ENCODE data around the gene ISM1. TPM values are rescaled to one million over a fixed set of nuclear protein-coding genes. Genes with fewer than 3 reads are reported as not detected.

The ISM1 gene
- total RNA-seq, 2 donors from 2014 or later: 0.45 to 2.2 TPM

DNA sequence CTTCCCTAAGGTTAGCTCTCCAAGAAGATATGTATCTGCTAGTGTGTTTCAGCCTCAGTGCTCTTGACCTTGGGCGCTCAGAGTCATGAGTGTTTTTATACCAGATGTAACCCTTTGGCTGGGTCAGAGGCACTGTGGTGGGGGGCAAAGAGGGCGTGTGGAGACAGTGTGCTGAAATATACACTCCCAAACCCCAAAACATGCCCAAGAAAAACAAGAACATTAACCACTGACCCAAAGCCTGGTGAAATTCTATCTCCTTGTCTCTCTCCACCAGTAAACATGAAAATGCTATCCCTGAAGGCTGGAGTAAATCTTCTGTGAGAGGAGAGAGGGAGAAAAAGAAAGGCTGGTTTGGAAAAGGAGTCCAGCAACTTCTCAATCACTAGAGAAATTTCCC, 47.9 kb downstream of the ISM1 start:
- H3K27me3 ChIP-seq (replicated peaks; ENCODE audit: insufficient read depth): no peaks in the 10 kb centered on the region
- no peaks in the 10 kb centered on the region for H3K36me3 ChIP-seq
- no peak for DNase-seq (ENCODE audit: low spot score)
- TF ChIP-seq POLR2AphosphoS5 (IDR thresholded peaks at IDR 0.05): no peak
- no peak for TF ChIP-seq POLR2A (IDR thresholded peaks at IDR 0.05)
- no peak for TF ChIP-seq CTCF (IDR thresholded peaks at IDR 0.05)
- no peak overlapping the region for H3K4me3 ChIP-seq
- WGBS: 72% methylated on average over 2 of the region's 2 CpGs
- no peak overlapping the region for H3K27ac ChIP-seq
- intact Hi-C loops (cut with DNase I): no loop called here
- no peaks in the 10 kb centered on the region for H3K4me1 ChIP-seq (replicated peaks)
- no peaks in the 10 kb centered on the region for H3K9me3 ChIP-seq

DNA sequence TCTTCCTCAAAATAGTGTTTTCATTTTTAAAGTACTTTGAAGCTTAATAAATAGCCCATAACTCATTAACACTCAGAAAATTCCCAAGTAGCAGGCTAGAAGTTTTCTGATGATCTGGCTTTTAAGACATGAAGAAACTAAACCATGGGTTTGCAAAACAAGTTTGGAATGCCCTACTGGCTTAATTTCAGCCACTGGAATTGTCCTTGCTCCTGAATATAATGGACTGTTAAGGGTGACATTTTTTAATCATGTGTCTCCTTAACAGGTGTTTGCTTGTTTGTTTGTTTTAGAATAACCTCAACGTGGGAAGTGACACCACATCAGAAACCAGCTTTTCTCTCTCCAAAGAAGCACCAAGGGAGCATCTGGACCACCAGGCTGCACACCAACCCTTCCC, 49.1 kb downstream of the ISM1 start:
- H3K36me3 ChIP-seq: no peaks in the 10 kb centered on the region
- H3K4me3 ChIP-seq: no peak overlapping the region
- no peak for TF ChIP-seq POLR2A (IDR thresholded peaks at IDR 0.05)
- TF ChIP-seq POLR2AphosphoS5 (IDR thresholded peaks at IDR 0.05): no peak
- no peak for TF ChIP-seq CTCF (IDR thresholded peaks at IDR 0.05)
- WGBS: 26% methylated on average over 1 of the region's 1 CpG
- no peaks in the 10 kb centered on the region for H3K4me1 ChIP-seq (replicated peaks)
- no peaks in the 10 kb centered on the region for H3K27me3 ChIP-seq (replicated peaks; ENCODE audit: insufficient read depth)
- no peaks in the 10 kb centered on the region for H3K9me3 ChIP-seq
- no peak for DNase-seq (ENCODE audit: low spot score)
- intact Hi-C loops (cut with DNase I): no loop called here
- no peak overlapping the region for H3K27ac ChIP-seq

DNA sequence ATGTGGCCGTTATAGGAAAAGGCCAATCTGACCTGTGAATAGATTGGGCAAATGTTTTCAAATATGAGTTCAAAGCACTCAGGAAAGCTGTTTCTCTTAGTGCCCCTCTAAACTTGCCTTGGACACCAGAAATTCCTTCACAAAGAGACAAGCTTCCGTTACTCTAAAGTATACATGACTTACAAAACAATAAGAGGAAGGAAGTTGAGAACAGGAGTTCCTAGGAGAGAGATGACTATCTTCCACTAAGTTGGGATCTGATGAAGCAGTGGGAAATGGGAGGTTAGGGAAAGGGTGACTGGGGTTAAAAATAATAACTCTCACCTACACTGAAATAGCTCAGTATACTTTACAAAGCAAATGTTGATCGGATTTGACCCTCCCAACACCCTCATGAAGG, 50.0 kb downstream of the ISM1 start:
- intact Hi-C loops (cut with DNase I): no loop called here
- Histone ChIP-seq H3K27ac (no peak overlapping the region), H3K36me3 (no peaks in the 10 kb centered on the region), H3K9me3 (no peaks in the 10 kb centered on the region), H3K27me3 (replicated peaks; ENCODE audit: insufficient read depth) (no peaks in the 10 kb centered on the region), H3K4me3 (no peak overlapping the region), H3K4me1 (replicated peaks) (no peaks in the 10 kb centered on the region)
- no peak for DNase-seq (ENCODE audit: low spot score)
- TF ChIP-seq POLR2A (IDR thresholded peaks at IDR 0.05): no peak
- no peak for TF ChIP-seq POLR2AphosphoS5 (IDR thresholded peaks at IDR 0.05)
- no peak for TF ChIP-seq CTCF (IDR thresholded peaks at IDR 0.05)
- WGBS: 84% methylated on average over 3 of the region's 3 CpGs

DNA sequence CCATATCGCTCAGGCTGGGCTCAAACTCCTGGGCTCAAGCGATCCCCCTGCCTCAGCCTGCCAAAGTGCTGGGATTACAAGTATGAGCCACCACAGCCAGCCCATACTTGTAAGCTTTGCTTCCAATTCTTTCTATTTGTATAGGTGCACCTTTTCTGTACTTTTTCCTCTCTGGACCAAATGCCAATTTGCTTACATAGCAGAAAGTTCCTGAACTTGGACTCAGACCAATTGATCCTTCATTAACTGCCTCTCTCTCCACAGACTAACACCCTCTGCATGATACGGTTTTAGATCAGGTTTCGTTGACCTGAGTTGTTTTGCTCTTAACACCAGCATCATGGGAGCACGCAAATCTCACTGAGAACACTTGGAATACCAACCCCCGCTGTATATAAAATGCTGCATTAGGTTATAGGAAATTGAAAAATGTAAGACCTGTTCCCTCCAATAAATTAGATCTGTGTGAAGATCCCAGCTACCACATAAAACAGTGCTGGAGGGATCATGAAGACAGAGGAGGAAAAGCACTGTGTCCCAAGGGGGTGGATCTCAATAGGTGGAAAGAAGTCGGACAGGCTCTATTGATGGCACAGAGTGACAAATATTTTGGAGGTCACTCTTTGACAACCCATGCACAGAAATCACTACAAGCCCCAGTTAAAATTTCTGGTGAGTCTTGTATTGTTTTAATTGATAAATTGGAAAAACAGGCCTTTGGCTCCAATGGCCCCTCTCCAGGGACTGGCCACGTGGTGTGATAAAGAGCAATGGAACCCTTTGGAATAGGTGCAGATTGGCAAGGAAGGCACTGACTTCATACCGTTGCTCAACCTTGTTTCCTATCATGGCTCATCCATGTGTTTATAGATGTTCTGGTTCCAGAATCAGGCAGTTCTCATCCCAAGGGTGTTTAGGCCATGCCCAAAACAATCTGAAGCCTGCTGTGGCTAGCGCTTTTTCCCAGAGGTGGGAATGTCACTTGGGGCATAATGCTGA, 51.2 kb downstream of the ISM1 start:
- Histone ChIP-seq H3K4me3 (no peak overlapping the region), H3K4me1 (replicated peaks) (no peaks in the 10 kb centered on the region), H3K27ac (no peak overlapping the region), H3K36me3 (no peaks in the 10 kb centered on the region), H3K9me3 (no peaks in the 10 kb centered on the region), H3K27me3 (replicated peaks; ENCODE audit: insufficient read depth) (no peaks in the 10 kb centered on the region)
- WGBS: 69% methylated on average over 10 of the region's 10 CpGs
- TF ChIP-seq POLR2A (IDR thresholded peaks at IDR 0.05) (no peak), CTCF (IDR thresholded peaks at IDR 0.05) (no peak), POLR2AphosphoS5 (IDR thresholded peaks at IDR 0.05) (no peak)
- DNase-seq (ENCODE audit: low spot score): no peak
- intact Hi-C loops (cut with DNase I): no loop called here

Data from prostate gland (tissue), 2 donors.